ENCODE results near the gene PTPRN. TPM values are rescaled to one million over a fixed set of nuclear protein-coding genes. Genes with fewer than 3 reads are reported as not detected.

PTPRN gene
- total and polyA plus RNA-seq, 10 of the 15 experiments (the other 5 are each of a cell fraction or from before 2014, with no cell fraction given), result 0.28 to 0.69 TPM; not detected in 8

DNA sequence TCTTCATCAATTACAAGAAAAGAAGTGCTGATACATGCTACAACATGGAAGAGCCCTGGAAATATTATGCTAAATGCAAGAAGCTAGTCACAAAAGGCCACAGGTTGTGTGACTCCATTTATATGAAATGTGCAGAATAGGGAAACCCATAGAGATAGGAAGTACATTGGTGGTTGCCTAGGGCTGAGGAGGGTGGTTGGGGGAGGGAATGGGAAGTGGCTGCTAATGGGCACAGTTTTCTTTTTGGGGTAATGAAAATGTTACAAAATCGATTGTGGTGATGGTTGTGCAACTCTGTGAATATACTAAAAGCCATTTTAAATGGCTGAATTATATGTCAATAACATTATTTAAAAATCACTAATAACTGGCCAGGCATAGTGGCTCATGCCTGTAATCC, 47.6 kb upstream of the PTPRN start:
- 0% methylated on average over 1 of the region's 1 CpG for WGBS (ENCODE audit: insufficient coverage, insufficient replicate concordance, low lambda C conversion rate, missing lambda C conversion rate)
- intact Hi-C loops (cut with micrococcal nuclease; ENCODE audit: unreplicated experiment), result no loop called here
- FAIRE-seq, result no peak
- SMC1A ChIA-PET (ENCODE audit: uncharacterized antibody, unreplicated experiment), result no interaction called here
- Histone ChIP-seq H3K27me3 (replicated peaks in 1 of 2; ENCODE audit: control insufficient read depth in 2 of 2, insufficient read depth in 2 of 2, low read length in 1 of 2) (peaks cover 0 to 2% of the 10 kb centered on the region in 2 experiments; a peak in 2 of 4 replicates), H2AFZ (ENCODE audit: control insufficient read depth, low read depth, low read length) (no peak overlapping the region), H3K9ac (ENCODE audit: control insufficient read depth, insufficient read depth, low read length) (no peak overlapping the region), H3K27ac (ENCODE audit: control insufficient read depth, insufficient read depth) (no peak overlapping the region), H3K4me2 (ENCODE audit: control insufficient read depth, insufficient read depth) (no peak overlapping the region), H4K20me1 (ENCODE audit: control insufficient read depth, insufficient read depth) (no peaks in the 10 kb centered on the region), H3K9me3 (replicated peaks; ENCODE audit: control insufficient read depth, insufficient read depth, low read length) (no peaks in the 10 kb centered on the region), H3K79me2 (ENCODE audit: control insufficient read depth, insufficient read depth, low read length) (no peaks in the 10 kb centered on the region), H3K4me1 (ENCODE audit: control insufficient read depth, insufficient read depth, low read length) (no peaks in the 10 kb centered on the region), H3K36me3 (ENCODE audit: control insufficient read depth in 2 of 2, insufficient read depth in 2 of 2, low read length in 1 of 2) (no peaks in the 10 kb centered on the region), H3K4me3 (no peak overlapping the region)
- in situ Hi-C loops (cut with MboI), result no loop called here
- RAD21 ChIA-PET (ENCODE audit: unreplicated experiment), result no interaction called here
- TF ChIP-seq, protein P1, sequence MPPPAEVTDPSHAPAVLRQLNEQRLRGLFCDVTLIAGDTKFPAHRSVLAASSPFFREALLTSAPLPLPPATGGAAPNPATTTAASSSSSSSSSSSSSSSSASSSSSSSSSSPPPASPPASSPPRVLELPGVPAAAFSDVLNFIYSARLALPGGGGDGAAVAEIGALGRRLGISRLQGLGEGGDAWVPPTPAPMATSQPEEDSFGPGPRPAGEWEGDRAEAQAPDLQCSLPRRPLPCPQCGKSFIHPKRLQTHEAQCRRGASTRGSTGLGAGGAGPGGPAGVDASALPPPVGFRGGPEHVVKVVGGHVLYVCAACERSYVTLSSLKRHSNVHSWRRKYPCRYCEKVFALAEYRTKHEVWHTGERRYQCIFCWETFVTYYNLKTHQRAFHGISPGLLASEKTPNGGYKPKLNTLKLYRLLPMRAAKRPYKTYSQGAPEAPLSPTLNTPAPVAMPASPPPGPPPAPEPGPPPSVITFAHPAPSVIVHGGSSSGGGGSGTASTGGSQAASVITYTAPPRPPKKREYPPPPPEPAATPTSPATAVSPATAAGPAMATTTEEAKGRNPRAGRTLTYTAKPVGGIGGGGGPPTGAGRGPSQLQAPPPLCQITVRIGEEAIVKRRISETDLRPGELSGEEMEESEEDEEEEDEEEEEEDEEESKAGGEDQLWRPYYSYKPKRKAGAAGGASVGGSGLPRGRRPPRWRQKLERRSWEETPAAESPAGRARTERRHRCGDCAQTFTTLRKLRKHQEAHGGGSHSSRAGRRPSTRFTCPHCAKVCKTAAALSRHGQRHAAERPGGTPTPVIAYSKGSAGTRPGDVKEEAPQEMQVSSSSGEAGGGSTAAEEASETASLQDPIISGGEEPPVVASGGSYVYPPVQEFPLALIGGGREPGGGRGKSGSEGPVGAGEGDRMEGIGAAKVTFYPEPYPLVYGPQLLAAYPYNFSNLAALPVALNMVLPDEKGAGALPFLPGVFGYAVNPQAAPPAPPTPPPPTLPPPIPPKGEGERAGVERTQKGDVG (CRISPR knock-in tag; IDR thresholded peaks at IDR 0.05), result no peak
- no peak for TF ChIP-seq PAX8 (IDR thresholded peaks at IDR 0.05)
- no peak for TF ChIP-seq CHD1 (IDR thresholded peaks at IDR 0.05; ENCODE audit: low read depth, low read length)
- POLR2A ChIA-PET, result no interaction called here
- no TSS peak for BruUV-seq (replicated peaks)
- DNase-seq (ENCODE audit: low read depth, low spot score), result no peak
- no peak for ATAC-seq
- CTCF ChIA-PET, result interaction anchor here (0.7 to 1.5 kb wide), 3 partner anchors 57 to 198 kb away, joined by 3 read pairs; no protein-coding TSS in a partner anchor

DNA sequence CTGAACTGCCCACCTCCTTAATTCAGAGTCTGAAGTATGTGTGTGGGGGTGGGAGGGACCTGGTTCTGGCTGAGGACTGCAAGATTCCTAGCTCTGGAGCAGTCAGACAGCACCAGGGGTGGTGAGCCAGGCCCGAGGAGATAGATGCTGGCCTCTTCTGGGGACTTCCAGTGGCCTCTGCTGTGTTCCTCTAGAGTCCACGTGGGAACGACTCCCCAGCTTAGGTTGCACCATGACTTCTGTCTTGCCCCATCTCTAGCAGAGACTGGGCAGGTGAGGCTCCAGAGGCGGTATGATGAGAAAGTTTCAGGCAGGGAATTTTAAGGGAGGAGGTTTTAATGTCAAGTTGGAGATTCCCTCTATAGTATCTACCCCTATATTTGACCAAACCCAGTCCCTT, 45.4 kb upstream of the PTPRN start:
- ChIA-PET CTCF (interaction anchor here (1.4 to 3.7 kb wide), 4 partner anchors 8 to 222 kb away, joined by 4 to 18 read pairs (median 7); no protein-coding TSS in a partner anchor), POLR2A (no interaction called here), SMC1A (ENCODE audit: uncharacterized antibody, unreplicated experiment) (no interaction called here), RAD21 (ENCODE audit: unreplicated experiment) (no interaction called here)
- no peak overlapping the region for H3K4me3 ChIP-seq
- no peak for ATAC-seq
- no peaks in the 10 kb centered on the region for H3K9me3 ChIP-seq (replicated peaks; ENCODE audit: control insufficient read depth, insufficient read depth, low read length)
- H2AFZ ChIP-seq (ENCODE audit: control insufficient read depth, low read depth, low read length), result no peak overlapping the region
- H3K4me2 ChIP-seq (ENCODE audit: control insufficient read depth, insufficient read depth), result no peak overlapping the region
- H3K79me2 ChIP-seq (ENCODE audit: control insufficient read depth, insufficient read depth, low read length), result no peaks in the 10 kb centered on the region
- in situ Hi-C loops (cut with MboI), result no loop called here
- H3K36me3 ChIP-seq (ENCODE audit: control insufficient read depth in 2 of 2, insufficient read depth in 2 of 2, low read length in 1 of 2), result no peaks in the 10 kb centered on the region
- H3K9ac ChIP-seq (ENCODE audit: control insufficient read depth, insufficient read depth, low read length), result no peak overlapping the region
- peaks cover 0 to 2% of the 10 kb centered on the region in 2 experiments; a peak in 2 of 4 replicates for H3K27me3 ChIP-seq (replicated peaks in 1 of 2; ENCODE audit: control insufficient read depth in 2 of 2, insufficient read depth in 2 of 2, low read length in 1 of 2)
- intact Hi-C loops (cut with micrococcal nuclease; ENCODE audit: unreplicated experiment), result no loop called here
- BruUV-seq (replicated peaks), result no TSS peak
- no peak for FAIRE-seq
- no peaks in the 10 kb centered on the region for H4K20me1 ChIP-seq (ENCODE audit: control insufficient read depth, insufficient read depth)
- WGBS (ENCODE audit: insufficient coverage, insufficient replicate concordance, low lambda C conversion rate, missing lambda C conversion rate), result 28% methylated on average over 4 of the region's 4 CpGs
- no peaks in the 10 kb centered on the region for H3K4me1 ChIP-seq (ENCODE audit: control insufficient read depth, insufficient read depth, low read length)
- TF ChIP-seq, protein P2, sequence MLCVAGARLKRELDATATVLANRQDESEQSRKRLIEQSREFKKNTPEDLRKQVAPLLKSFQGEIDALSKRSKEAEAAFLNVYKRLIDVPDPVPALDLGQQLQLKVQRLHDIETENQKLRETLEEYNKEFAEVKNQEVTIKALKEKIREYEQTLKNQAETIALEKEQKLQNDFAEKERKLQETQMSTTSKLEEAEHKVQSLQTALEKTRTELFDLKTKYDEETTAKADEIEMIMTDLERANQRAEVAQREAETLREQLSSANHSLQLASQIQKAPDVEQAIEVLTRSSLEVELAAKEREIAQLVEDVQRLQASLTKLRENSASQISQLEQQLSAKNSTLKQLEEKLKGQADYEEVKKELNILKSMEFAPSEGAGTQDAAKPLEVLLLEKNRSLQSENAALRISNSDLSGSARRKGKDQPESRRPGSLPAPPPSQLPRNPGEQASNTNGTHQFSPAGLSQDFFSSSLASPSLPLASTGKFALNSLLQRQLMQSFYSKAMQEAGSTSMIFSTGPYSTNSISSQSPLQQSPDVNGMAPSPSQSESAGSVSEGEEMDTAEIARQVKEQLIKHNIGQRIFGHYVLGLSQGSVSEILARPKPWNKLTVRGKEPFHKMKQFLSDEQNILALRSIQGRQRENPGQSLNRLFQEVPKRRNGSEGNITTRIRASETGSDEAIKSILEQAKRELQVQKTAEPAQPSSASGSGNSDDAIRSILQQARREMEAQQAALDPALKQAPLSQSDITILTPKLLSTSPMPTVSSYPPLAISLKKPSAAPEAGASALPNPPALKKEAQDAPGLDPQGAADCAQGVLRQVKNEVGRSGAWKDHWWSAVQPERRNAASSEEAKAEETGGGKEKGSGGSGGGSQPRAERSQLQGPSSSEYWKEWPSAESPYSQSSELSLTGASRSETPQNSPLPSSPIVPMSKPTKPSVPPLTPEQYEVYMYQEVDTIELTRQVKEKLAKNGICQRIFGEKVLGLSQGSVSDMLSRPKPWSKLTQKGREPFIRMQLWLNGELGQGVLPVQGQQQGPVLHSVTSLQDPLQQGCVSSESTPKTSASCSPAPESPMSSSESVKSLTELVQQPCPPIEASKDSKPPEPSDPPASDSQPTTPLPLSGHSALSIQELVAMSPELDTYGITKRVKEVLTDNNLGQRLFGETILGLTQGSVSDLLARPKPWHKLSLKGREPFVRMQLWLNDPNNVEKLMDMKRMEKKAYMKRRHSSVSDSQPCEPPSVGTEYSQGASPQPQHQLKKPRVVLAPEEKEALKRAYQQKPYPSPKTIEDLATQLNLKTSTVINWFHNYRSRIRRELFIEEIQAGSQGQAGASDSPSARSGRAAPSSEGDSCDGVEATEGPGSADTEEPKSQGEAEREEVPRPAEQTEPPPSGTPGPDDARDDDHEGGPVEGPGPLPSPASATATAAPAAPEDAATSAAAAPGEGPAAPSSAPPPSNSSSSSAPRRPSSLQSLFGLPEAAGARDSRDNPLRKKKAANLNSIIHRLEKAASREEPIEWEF (IDR thresholded peaks at IDR 0.05; ENCODE audit: insufficient replicate concordance, low read depth, low read length), result no peak
- TF ChIP-seq POU2F2 (IDR thresholded peaks at IDR 0.05; ENCODE audit: borderline replicate concordance, low read depth, low read length) (no peak), RBBP5 (conservative IDR thresholded peaks at IDR 0.05) (no peak), ZNF622 (IDR thresholded peaks at IDR 0.05) (no peak), KAT2A (conservative IDR thresholded peaks at IDR 0.05; ENCODE audit: control insufficient read depth, low read depth, low read length) (no peak)
- no peak overlapping the region for H3K27ac ChIP-seq (ENCODE audit: control insufficient read depth, insufficient read depth)
- DNase-seq (ENCODE audit: low read depth, low spot score), result no peak

Measured in GM12878 (cell line).